Activated CD8-positive, alpha-beta T cell treated with anti-CD3 and anti-CD28 coated beads, Interleukin-2, amount 10 ng/mL, durations not matched to agents 7 days and 5 days (primary cell): Measurements from ENCODE around the gene THSD7B. TPM values are rescaled to one million over a fixed set of nuclear protein-coding genes. Genes with fewer than 3 reads are reported as not detected.

Experiments used
- ATAC-seq: fragments of 150-1000 bp; cut with Tn5 transposase; one replicate; pipeline ENCODE4 v1.10.0; 2021; ENCODE audit warnings: moderate library complexity
- CTCF ChIA-PET: fragments of 350-600 bp; sonication (Branson Sonifier 250); formaldehyde crosslinking; loops from one replicate; lab custom pipeline; 2021; ENCODE audit warnings: antibody characterized with exemption; lab: Charles Lee
- POLR2A ChIA-PET: fragments of 350-600 bp; sonication (Branson Sonifier 250); formaldehyde crosslinking; loops from one replicate; lab custom pipeline; 2021; ENCODE audit warnings: antibody characterized with exemption; lab: Charles Lee
- DNase-seq: peaks from one replicate; pipeline ENCODE4 v3.0.0-alpha.2; 2020
- H3K27ac Mint-ChIP-seq: one replicate; pipeline ENCODE4 v1.8.0; 2021; ENCODE audit warnings: mild to moderate bottlenecking, mixed read lengths
- H3K27me3 Mint-ChIP-seq: one replicate; pipeline ENCODE4 v1.8.0; 2021; ENCODE audit warnings: low read depth, mixed read lengths
- H3K36me3 Mint-ChIP-seq: one replicate; pipeline ENCODE4 v1.8.0; 2021; ENCODE audit warnings: low read depth, mixed read lengths
- H3K4me1 Mint-ChIP-seq: one replicate; pipeline ENCODE4 v1.8.0; 2021; ENCODE audit warnings: low read depth, mixed read lengths
- H3K4me3 Mint-ChIP-seq: one replicate; pipeline ENCODE4 v1.8.0; 2021; ENCODE audit warnings: mild to moderate bottlenecking, mixed read lengths
- H3K9me3 Mint-ChIP-seq: one replicate; pipeline ENCODE4 v1.8.0; 2022; ENCODE audit warnings: mixed read lengths; ENCODE audit not compliant: insufficient read depth
- total RNA-seq, 2 experiments: library from RNA; stranded (reverse); gene quantifications; one replicate each; pipeline ENCODE4 v1.2.3, GENCODE V29; 2021

The THSD7B gene
- total RNA-seq, 2 experiments from 2014 or later: not detected

- no peaks in the 10 kb centered on the region for H3K36me3 Mint-ChIP-seq
- no peaks in the 10 kb centered on the region for H3K9me3 Mint-ChIP-seq
- DNase-seq (no peak), ATAC-seq (no peak)
- H3K4me3 Mint-ChIP-seq: no peak overlapping the region
- no peaks in the 10 kb centered on the region for H3K4me1 Mint-ChIP-seq
- no peaks in the 10 kb centered on the region for H3K27me3 Mint-ChIP-seq
- H3K27ac Mint-ChIP-seq: no peak overlapping the region
- CTCF ChIA-PET: no interaction called here
- POLR2A ChIA-PET: no interaction called here
These were observed 255.3 kb downstream of the THSD7B start for GRCh38 chr2:137020452-137021196.

- no peak overlapping the region for H3K27ac Mint-ChIP-seq
- CTCF ChIA-PET: no interaction called here
- no peaks in the 10 kb centered on the region for H3K9me3 Mint-ChIP-seq
- H3K27me3 Mint-ChIP-seq: no peaks in the 10 kb centered on the region
- no peak overlapping the region for H3K4me3 Mint-ChIP-seq
- DNase-seq (no peak), ATAC-seq (no peak)
- no peaks in the 10 kb centered on the region for H3K4me1 Mint-ChIP-seq
- H3K36me3 Mint-ChIP-seq: no peaks in the 10 kb centered on the region
- POLR2A ChIA-PET: no interaction called here
These were observed 256.4 kb downstream of the THSD7B start for GRCh38 chr2:137021763-137022162.

GRCh38 chr2:137023205-137023604 is 257.9 kb downstream of the THSD7B start:
- ChIA-PET POLR2A (no interaction called here), CTCF (no interaction called here)
- DNase-seq: no peak
- Mint-ChIP-seq H3K27me3 (no peaks in the 10 kb centered on the region), H3K9me3 (no peaks in the 10 kb centered on the region), H3K4me1 (no peaks in the 10 kb centered on the region), H3K36me3 (no peaks in the 10 kb centered on the region), H3K4me3 (no peak overlapping the region), H3K27ac (no peak overlapping the region)
- no peak for ATAC-seq

GRCh38 chr2:137031731-137032130 is 266.4 kb downstream of the THSD7B start:
- Mint-ChIP-seq H3K27me3 (no peaks in the 10 kb centered on the region), H3K4me1 (no peaks in the 10 kb centered on the region), H3K36me3 (no peaks in the 10 kb centered on the region), H3K4me3 (no peak overlapping the region), H3K27ac (no peak overlapping the region), H3K9me3 (no peaks in the 10 kb centered on the region)
- ChIA-PET CTCF (no interaction called here), POLR2A (no interaction called here)
- no peak for DNase-seq
- ATAC-seq: no peak

GRCh38 chr2:137036619-137037018 is 271.3 kb downstream of the THSD7B start:
- DNase-seq (no peak), ATAC-seq (no peak)
- CTCF ChIA-PET: no interaction called here
- Mint-ChIP-seq H3K4me1 (no peaks in the 10 kb centered on the region), H3K27ac (no peak overlapping the region), H3K4me3 (no peak overlapping the region), H3K27me3 (no peaks in the 10 kb centered on the region), H3K9me3 (no peaks in the 10 kb centered on the region), H3K36me3 (no peaks in the 10 kb centered on the region)
- POLR2A ChIA-PET: no interaction called here

GRCh38 chr2:137039482-137040152 is 274.3 kb downstream of the THSD7B start:
- Mint-ChIP-seq H3K9me3 (no peaks in the 10 kb centered on the region), H3K4me3 (no peak overlapping the region), H3K27ac (no peak overlapping the region), H3K36me3 (no peaks in the 10 kb centered on the region), H3K27me3 (no peaks in the 10 kb centered on the region), H3K4me1 (no peaks in the 10 kb centered on the region)
- CTCF ChIA-PET: no interaction called here
- DNase-seq (no peak), ATAC-seq (no peak)
- POLR2A ChIA-PET: no interaction called here

GRCh38 chr2:137047369-137047768 is 282.0 kb downstream of the THSD7B start:
- H3K9me3 Mint-ChIP-seq: no peaks in the 10 kb centered on the region
- CTCF ChIA-PET: no interaction called here
- H3K4me3 Mint-ChIP-seq: no peak overlapping the region
- no peaks in the 10 kb centered on the region for H3K27me3 Mint-ChIP-seq
- no peak for DNase-seq
- H3K27ac Mint-ChIP-seq: no peak overlapping the region
- no peak for ATAC-seq
- H3K36me3 Mint-ChIP-seq: no peaks in the 10 kb centered on the region
- POLR2A ChIA-PET: no interaction called here
- H3K4me1 Mint-ChIP-seq: no peaks in the 10 kb centered on the region

- H3K36me3 Mint-ChIP-seq: no peaks in the 10 kb centered on the region
- H3K9me3 Mint-ChIP-seq: no peaks in the 10 kb centered on the region
- H3K27me3 Mint-ChIP-seq: no peaks in the 10 kb centered on the region
- H3K4me1 Mint-ChIP-seq: no peaks in the 10 kb centered on the region
- H3K27ac Mint-ChIP-seq: no peak overlapping the region
- DNase-seq (no peak), ATAC-seq (no peak)
- ChIA-PET POLR2A (no interaction called here), CTCF (no interaction called here)
- H3K4me3 Mint-ChIP-seq: no peak overlapping the region
These were observed 283.1 kb downstream of the THSD7B start for GRCh38 chr2:137048455-137048854.

GRCh38 chr2:137049518-137049917 is 284.2 kb downstream of the THSD7B start:
- Mint-ChIP-seq H3K27me3 (no peaks in the 10 kb centered on the region), H3K4me3 (no peak overlapping the region), H3K27ac (no peak overlapping the region), H3K4me1 (no peaks in the 10 kb centered on the region), H3K36me3 (no peaks in the 10 kb centered on the region), H3K9me3 (no peaks in the 10 kb centered on the region)
- ChIA-PET CTCF (no interaction called here), POLR2A (no interaction called here)
- DNase-seq: no peak
- no peak for ATAC-seq

- CTCF ChIA-PET: no interaction called here
These were observed 285.6 kb downstream of the THSD7B start for GRCh38 chr2:137050949-137051348.

GRCh38 chr2:137051778-137052398 is 286.5 kb downstream of the THSD7B start:
- Mint-ChIP-seq H3K4me3 (no peak overlapping the region), H3K9me3 (no peaks in the 10 kb centered on the region), H3K27ac (no peak overlapping the region), H3K4me1 (no peaks in the 10 kb centered on the region), H3K27me3 (no peaks in the 10 kb centered on the region), H3K36me3 (no peaks in the 10 kb centered on the region)
- DNase-seq (no peak), ATAC-seq (no peak)
- CTCF ChIA-PET: no interaction called here
- POLR2A ChIA-PET: interaction anchor here (0.5 kb wide), 1 partner anchor 196 kb away, joined by 3 read pairs; no protein-coding TSS in a partner anchor

More at GRCh38 chr2:137050949-137051348, 285.6 kb downstream of the THSD7B start:
- H3K4me3 Mint-ChIP-seq: no peak overlapping the region
- no peaks in the 10 kb centered on the region for H3K27me3 Mint-ChIP-seq
- no peaks in the 10 kb centered on the region for H3K36me3 Mint-ChIP-seq
- POLR2A ChIA-PET: no interaction called here
- H3K9me3 Mint-ChIP-seq: no peaks in the 10 kb centered on the region
- H3K27ac Mint-ChIP-seq: no peak overlapping the region
- no peaks in the 10 kb centered on the region for H3K4me1 Mint-ChIP-seq
- no peak for ATAC-seq
- no peak for DNase-seq

- DNase-seq (no peak), ATAC-seq (no peak)
- H3K4me3 Mint-ChIP-seq: no peak overlapping the region
- H3K9me3 Mint-ChIP-seq: no peaks in the 10 kb centered on the region
- H3K27me3 Mint-ChIP-seq: no peaks in the 10 kb centered on the region
- no peaks in the 10 kb centered on the region for H3K4me1 Mint-ChIP-seq
- no peak overlapping the region for H3K27ac Mint-ChIP-seq
- CTCF ChIA-PET: no interaction called here
- H3K36me3 Mint-ChIP-seq: no peaks in the 10 kb centered on the region
- POLR2A ChIA-PET: no interaction called here
These were observed 291.4 kb downstream of the THSD7B start for GRCh38 chr2:137056704-137057103.
